ENCODE measurements around the gene RAB7B.

The RAB7B gene

DNA sequence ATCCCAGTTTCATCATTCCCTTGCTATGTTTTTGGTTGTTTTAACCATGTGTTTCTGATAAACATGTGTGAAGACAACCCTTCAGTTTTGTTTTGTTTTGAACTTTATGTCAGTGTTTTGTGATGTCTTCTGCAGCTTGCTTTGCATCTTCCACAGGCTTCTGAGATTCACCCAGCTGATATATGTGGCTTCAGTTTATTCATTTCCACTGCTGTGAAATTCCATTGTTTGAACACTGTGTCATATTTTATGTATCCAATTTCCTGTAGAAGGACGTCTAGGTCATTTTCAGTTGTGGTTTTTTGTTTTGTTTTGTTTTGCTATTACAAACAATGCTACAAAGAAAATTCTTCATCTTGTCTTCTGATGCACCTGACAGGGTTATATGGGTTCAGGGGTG, 32.7 kb downstream of the RAB7B start:
- H2AK5ac ChIP-seq (ENCODE audit: low read length): no peak overlapping the region
- no peak for DNase-seq
- no peak overlapping the region for H2BK5ac ChIP-seq (ENCODE audit: low read length)
- no peak overlapping the region for H3K56ac ChIP-seq (ENCODE audit: low read length)
- no peak overlapping the region for H3K4me2 ChIP-seq (ENCODE audit: low read length)
- H3K36me3 ChIP-seq (ENCODE audit: control insufficient read depth, insufficient read depth, low read length): no peaks in the 10 kb centered on the region
- H3K4me3 ChIP-seq (ENCODE audit: low read length): no peak overlapping the region
- H3K9ac ChIP-seq (ENCODE audit: low read length): no peak overlapping the region
- H2BK120ac ChIP-seq (ENCODE audit: low read depth, low read length): no peak overlapping the region
- H2BK15ac ChIP-seq (replicated peaks; ENCODE audit: low read depth): no peak overlapping the region
- no peaks in the 10 kb centered on the region for H3K27me3 ChIP-seq (ENCODE audit: insufficient read depth, low read length, poor library complexity)
- no peaks in the 10 kb centered on the region for H3K79me2 ChIP-seq (ENCODE audit: control insufficient read depth, insufficient read depth, low read length)
- no peaks in the 10 kb centered on the region for H3K79me1 ChIP-seq (ENCODE audit: low read length)
- no peaks in the 10 kb centered on the region for H3K4me1 ChIP-seq (ENCODE audit: control insufficient read depth, low read depth, low read length)
- no peak overlapping the region for H3K23ac ChIP-seq (ENCODE audit: low read length)
- H4K5ac ChIP-seq (ENCODE audit: low read length): no peak overlapping the region
- WGBS (ENCODE audit: extremely low coverage, insufficient coverage, low lambda C conversion rate): no CpG with 5 or more reads among the region's 1 CpG
- no peak overlapping the region for H3K4ac ChIP-seq (ENCODE audit: low read depth, low read length)
- no peak overlapping the region for H3K18ac ChIP-seq (ENCODE audit: low read length)
- H4K8ac ChIP-seq (ENCODE audit: low read depth, low read length): no peak overlapping the region
- no peak overlapping the region for H3K27ac ChIP-seq (ENCODE audit: low read depth, low read length)

DNA sequence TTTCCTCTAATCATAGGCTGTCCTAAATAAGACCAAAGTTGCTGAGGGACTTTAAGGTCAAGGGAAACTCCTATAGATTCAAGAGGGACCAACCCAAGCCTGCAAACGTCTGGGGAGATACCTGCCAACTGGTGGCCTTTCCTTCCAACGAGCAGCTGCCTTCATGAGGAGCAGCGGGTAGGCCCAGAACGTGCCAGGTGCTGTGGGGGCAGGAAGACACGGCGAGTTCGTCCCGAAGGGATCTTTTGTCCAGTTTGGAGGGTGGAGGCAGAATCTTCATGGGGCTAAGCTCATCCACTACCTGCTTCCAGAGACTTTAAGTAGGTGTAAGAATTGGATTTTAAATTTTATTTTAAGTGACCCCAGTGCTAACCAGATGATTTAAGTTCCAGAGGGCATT, 34.0 kb downstream of the RAB7B start:
- no peaks in the 10 kb centered on the region for H3K36me3 ChIP-seq (ENCODE audit: control insufficient read depth, insufficient read depth, low read length)
- no peak overlapping the region for H3K9ac ChIP-seq (ENCODE audit: low read length)
- H3K4me3 ChIP-seq (ENCODE audit: low read length): no peak overlapping the region
- no peak overlapping the region for H3K4ac ChIP-seq (ENCODE audit: low read depth, low read length)
- H3K4me1 ChIP-seq (ENCODE audit: control insufficient read depth, low read depth, low read length): no peaks in the 10 kb centered on the region
- no peak overlapping the region for H4K5ac ChIP-seq (ENCODE audit: low read length)
- no peak for DNase-seq
- no peak overlapping the region for H3K23ac ChIP-seq (ENCODE audit: low read length)
- no peak overlapping the region for H2BK120ac ChIP-seq (ENCODE audit: low read depth, low read length)
- H3K27ac ChIP-seq (ENCODE audit: low read depth, low read length): no peak overlapping the region
- H3K4me2 ChIP-seq (ENCODE audit: low read length): no peak overlapping the region
- no peak overlapping the region for H2BK15ac ChIP-seq (replicated peaks; ENCODE audit: low read depth)
- no peak overlapping the region for H2AK5ac ChIP-seq (ENCODE audit: low read length)
- no peak overlapping the region for H2BK5ac ChIP-seq (ENCODE audit: low read length)
- H4K8ac ChIP-seq (ENCODE audit: low read depth, low read length): no peak overlapping the region
- H3K79me2 ChIP-seq (ENCODE audit: control insufficient read depth, insufficient read depth, low read length): no peaks in the 10 kb centered on the region
- no peaks in the 10 kb centered on the region for H3K79me1 ChIP-seq (ENCODE audit: low read length)
- no CpG with 5 or more reads among the region's 8 CpGs for WGBS (ENCODE audit: extremely low coverage, insufficient coverage, low lambda C conversion rate)
- no peaks in the 10 kb centered on the region for H3K27me3 ChIP-seq (ENCODE audit: insufficient read depth, low read length, poor library complexity)
- no peak overlapping the region for H3K56ac ChIP-seq (ENCODE audit: low read length)
- H3K18ac ChIP-seq (ENCODE audit: low read length): no peak overlapping the region

DNA sequence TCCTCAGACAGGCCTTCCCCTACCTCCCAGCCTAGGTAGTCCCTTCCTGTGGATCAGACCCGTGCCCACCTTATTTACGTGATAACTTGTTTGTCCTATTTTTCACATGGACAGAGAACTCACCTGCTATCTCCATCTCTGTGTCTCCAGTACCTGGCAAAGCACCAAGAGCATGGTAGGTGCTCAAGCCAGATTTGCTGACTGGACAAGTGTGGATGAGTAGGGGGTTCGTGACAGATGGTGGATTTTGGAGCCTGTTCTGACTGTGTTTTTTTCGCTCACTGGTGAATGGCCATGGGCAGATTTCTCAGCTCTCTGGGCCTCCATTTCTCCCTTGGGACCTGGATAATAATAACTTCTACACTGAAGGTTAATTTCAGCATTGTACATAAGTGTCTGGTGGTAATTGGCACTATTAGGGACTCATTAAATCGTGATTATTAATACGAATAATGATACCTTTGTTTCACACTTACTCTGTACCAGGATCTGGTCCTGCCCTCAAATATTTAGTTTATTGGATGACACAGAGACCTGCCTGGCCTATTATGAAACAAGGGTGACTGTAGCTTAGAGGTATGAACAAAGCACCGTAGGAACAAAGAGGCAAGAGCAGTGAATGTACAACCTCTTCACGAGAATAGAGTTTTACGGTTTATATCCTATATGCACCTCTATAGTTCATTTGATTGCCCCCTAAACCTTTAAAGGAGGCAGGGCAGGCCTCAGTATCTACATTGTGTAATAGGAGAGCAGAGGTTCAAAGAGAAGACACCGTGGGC, 35.5 kb downstream of the RAB7B start:
- Histone ChIP-seq H3K4me3 (ENCODE audit: low read length) (no peak overlapping the region), H2BK5ac (ENCODE audit: low read length) (no peak overlapping the region), H3K4me2 (ENCODE audit: low read length) (no peak overlapping the region), H3K56ac (ENCODE audit: low read length) (no peak overlapping the region), H3K27ac (ENCODE audit: low read depth, low read length) (no peak overlapping the region), H3K4me1 (ENCODE audit: control insufficient read depth, low read depth, low read length) (no peaks in the 10 kb centered on the region), H3K79me2 (ENCODE audit: control insufficient read depth, insufficient read depth, low read length) (no peaks in the 10 kb centered on the region), H2BK15ac (replicated peaks; ENCODE audit: low read depth) (no peak overlapping the region), H2BK120ac (ENCODE audit: low read depth, low read length) (no peak overlapping the region), H3K36me3 (ENCODE audit: control insufficient read depth, insufficient read depth, low read length) (no peaks in the 10 kb centered on the region), H3K9ac (ENCODE audit: low read length) (no peak overlapping the region), H3K18ac (ENCODE audit: low read length) (no peak overlapping the region), H4K5ac (ENCODE audit: low read length) (no peak overlapping the region), H3K79me1 (ENCODE audit: low read length) (no peaks in the 10 kb centered on the region), H3K27me3 (ENCODE audit: insufficient read depth, low read length, poor library complexity) (no peaks in the 10 kb centered on the region), H4K8ac (ENCODE audit: low read depth, low read length) (no peak overlapping the region), H3K4ac (ENCODE audit: low read depth, low read length) (no peak overlapping the region), H3K23ac (ENCODE audit: low read length) (no peak overlapping the region), H2AK5ac (ENCODE audit: low read length) (no peak overlapping the region)
- no CpG with 5 or more reads among the region's 10 CpGs for WGBS (ENCODE audit: extremely low coverage, insufficient coverage, low lambda C conversion rate)
- no peak for DNase-seq

DNA sequence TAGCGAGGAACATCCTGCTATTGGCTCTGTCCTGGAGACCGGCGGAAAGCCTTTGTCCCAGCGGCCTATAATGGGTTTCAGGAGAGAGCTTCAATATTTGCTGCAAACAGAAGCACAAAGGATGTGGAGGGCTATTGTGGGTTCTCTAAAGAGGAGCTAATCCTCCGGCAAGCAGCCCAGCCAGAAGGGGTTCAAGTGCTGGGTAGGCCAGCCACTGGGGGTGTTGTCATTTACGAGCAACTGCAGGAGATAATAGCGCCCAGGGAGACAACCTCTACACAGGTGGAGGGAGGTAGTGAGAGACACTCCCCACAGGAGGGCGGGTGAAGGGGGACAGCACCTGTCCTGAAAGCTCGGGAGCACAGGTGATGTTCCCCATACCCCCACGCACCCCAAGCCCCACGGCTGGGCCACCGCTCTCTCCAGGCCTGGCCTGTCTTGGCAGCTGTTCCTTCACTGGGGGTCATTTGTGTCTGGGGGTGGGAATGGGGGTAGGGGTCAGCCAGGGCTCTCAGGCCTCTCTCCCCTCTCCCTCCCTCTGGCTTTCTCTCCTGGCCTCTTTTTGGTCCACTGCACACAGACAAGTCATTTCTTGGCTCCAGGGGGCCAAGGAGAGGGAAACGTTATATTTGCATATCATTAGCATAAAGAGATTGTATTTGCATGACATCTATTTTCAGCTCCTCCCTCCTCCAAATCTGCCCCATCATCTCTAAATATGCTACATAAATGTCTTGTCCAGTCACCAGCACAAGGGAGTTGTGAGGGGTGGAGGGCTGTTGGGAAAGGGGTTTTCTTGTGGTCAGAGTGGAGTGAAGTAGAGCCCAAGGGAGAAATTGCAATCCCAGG, 37.9 kb downstream of the RAB7B start:
- Histone ChIP-seq H3K79me2 (ENCODE audit: control insufficient read depth, insufficient read depth, low read length) (no peaks in the 10 kb centered on the region), H2BK5ac (ENCODE audit: low read length) (no peak overlapping the region), H3K56ac (ENCODE audit: low read length) (no peak overlapping the region), H3K9ac (ENCODE audit: low read length) (no peak overlapping the region), H3K36me3 (ENCODE audit: control insufficient read depth, insufficient read depth, low read length) (no peaks in the 10 kb centered on the region), H3K4me3 (ENCODE audit: low read length) (no peak overlapping the region), H2BK120ac (ENCODE audit: low read depth, low read length) (no peak overlapping the region), H3K27ac (ENCODE audit: low read depth, low read length) (no peak overlapping the region), H4K8ac (ENCODE audit: low read depth, low read length) (no peak overlapping the region), H2BK15ac (replicated peaks; ENCODE audit: low read depth) (no peak overlapping the region), H3K18ac (ENCODE audit: low read length) (no peak overlapping the region), H2AK5ac (ENCODE audit: low read length) (no peak overlapping the region), H3K27me3 (ENCODE audit: insufficient read depth, low read length, poor library complexity) (no peaks in the 10 kb centered on the region), H4K5ac (ENCODE audit: low read length) (no peak overlapping the region), H3K4me1 (ENCODE audit: control insufficient read depth, low read depth, low read length) (no peaks in the 10 kb centered on the region), H3K4ac (ENCODE audit: low read depth, low read length) (no peak overlapping the region), H3K23ac (ENCODE audit: low read length) (no peak overlapping the region), H3K4me2 (ENCODE audit: low read length) (no peak overlapping the region), H3K79me1 (ENCODE audit: low read length) (no peaks in the 10 kb centered on the region)
- WGBS (ENCODE audit: extremely low coverage, insufficient coverage, low lambda C conversion rate): no CpG with 5 or more reads among the region's 13 CpGs
- no peak for DNase-seq

DNA sequence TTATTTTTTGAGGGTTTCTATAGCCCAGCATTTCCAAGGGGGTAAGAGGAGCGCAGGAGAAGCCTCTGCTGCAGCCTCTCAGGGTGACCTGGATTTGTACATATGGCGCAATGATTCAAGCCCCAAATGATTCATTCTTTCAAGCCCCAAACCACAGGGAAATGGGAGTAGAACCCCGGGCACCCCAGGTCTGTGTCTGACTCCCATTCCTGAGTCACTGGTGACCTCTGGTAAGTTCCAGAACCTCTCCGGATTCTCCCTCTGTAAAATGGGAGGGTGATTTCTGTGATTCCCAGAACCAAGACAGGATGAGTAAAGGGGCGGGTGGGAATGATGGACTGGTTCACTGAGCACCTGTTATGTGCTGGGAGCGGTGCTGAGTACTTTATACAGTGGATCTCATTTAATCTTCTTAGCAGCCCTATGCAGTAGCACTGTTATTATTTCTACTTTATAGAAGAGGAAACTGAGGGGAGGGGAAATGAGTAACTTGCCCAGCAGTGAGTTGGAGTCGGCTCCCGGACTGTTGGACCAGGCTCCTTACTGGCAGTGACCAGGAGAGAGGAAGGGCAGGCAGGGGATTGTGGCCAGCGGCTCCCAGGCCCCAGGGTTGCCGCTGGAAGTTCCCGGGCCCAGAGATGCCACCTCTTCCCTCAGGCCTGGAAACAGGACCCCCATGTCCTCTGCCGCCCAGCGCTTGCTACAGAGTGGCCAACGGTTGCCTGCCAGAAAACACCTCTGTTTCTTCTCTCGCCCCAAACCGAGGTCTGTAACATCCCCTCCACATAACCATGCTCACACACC, 39.6 kb downstream of the RAB7B start:
- no peak overlapping the region for H3K9ac ChIP-seq (ENCODE audit: low read length)
- H3K4ac ChIP-seq (ENCODE audit: low read depth, low read length): no peak overlapping the region
- H3K56ac ChIP-seq (ENCODE audit: low read length): no peak overlapping the region
- no peaks in the 10 kb centered on the region for H3K79me1 ChIP-seq (ENCODE audit: low read length)
- no peak overlapping the region for H3K18ac ChIP-seq (ENCODE audit: low read length)
- no CpG with 5 or more reads among the region's 16 CpGs for WGBS (ENCODE audit: extremely low coverage, insufficient coverage, low lambda C conversion rate)
- H3K4me3 ChIP-seq (ENCODE audit: low read length): no peak overlapping the region
- no peak overlapping the region for H3K27ac ChIP-seq (ENCODE audit: low read depth, low read length)
- H4K5ac ChIP-seq (ENCODE audit: low read length): no peak overlapping the region
- no peak for DNase-seq
- H3K4me2 ChIP-seq (ENCODE audit: low read length): no peak overlapping the region
- H2BK15ac ChIP-seq (replicated peaks; ENCODE audit: low read depth): no peak overlapping the region
- no peaks in the 10 kb centered on the region for H3K36me3 ChIP-seq (ENCODE audit: control insufficient read depth, insufficient read depth, low read length)
- no peak overlapping the region for H4K8ac ChIP-seq (ENCODE audit: low read depth, low read length)
- H2BK5ac ChIP-seq (ENCODE audit: low read length): no peak overlapping the region
- no peak overlapping the region for H2AK5ac ChIP-seq (ENCODE audit: low read length)
- no peaks in the 10 kb centered on the region for H3K79me2 ChIP-seq (ENCODE audit: control insufficient read depth, insufficient read depth, low read length)
- H3K27me3 ChIP-seq (ENCODE audit: insufficient read depth, low read length, poor library complexity): no peaks in the 10 kb centered on the region
- H3K4me1 ChIP-seq (ENCODE audit: control insufficient read depth, low read depth, low read length): no peaks in the 10 kb centered on the region
- H2BK120ac ChIP-seq (ENCODE audit: low read depth, low read length): no peak overlapping the region
- H3K23ac ChIP-seq (ENCODE audit: low read length): no peak overlapping the region

Measured in mesendoderm (in vitro differentiated cells).